Stromal cell of bone marrow (primary cell): ENCODE data around the gene TMEM233.
"Not testable (repeated sequence)": the region's sequence is repeated elsewhere in the genome, so short reads cannot be mapped to it uniquely, and the experiment has no call there.

Experiments
- DNase-seq: peaks from one replicate; pipeline ENCODE4 v3.0.0-alpha.2; 2012; ENCODE audit warnings: low read depth

TMEM233 gene

GRCh38 chr12:119658166-119658565, 64.6 kb downstream of the TMEM233 start:
- not testable (repeated sequence) for DNase-seq

- DNase-seq, result no peak
These were observed 65.8 kb downstream of the TMEM233 start for GRCh38 chr12:119659289-119659897.

- DNase-seq, result no peak
These were observed 66.5 kb downstream of the TMEM233 start for GRCh38 chr12:119660076-119660475.

GRCh38 chr12:119661882-119662281, 68.3 kb downstream of the TMEM233 start:
- DNase-seq, result no peak

DNA sequence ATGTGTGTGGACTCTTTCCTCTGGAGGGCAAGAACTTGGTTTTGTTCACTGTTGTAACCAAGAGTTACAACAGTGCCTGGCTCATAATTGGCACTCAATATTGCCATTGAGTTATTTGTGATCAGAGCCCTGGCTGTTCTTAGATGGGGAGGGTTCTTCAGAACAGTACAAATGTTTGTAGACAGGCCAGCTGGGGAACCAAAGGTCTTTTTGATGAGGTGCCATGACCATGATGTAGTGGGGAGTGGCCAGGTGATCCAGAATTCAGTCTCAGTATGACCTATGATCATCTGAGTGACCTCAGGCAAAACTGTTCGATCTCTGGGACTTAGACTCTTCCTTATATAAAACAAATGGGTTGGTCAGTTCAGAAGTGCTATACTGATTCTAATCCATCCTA, 71.1 kb downstream of the TMEM233 start:
- no peak for DNase-seq

DNA sequence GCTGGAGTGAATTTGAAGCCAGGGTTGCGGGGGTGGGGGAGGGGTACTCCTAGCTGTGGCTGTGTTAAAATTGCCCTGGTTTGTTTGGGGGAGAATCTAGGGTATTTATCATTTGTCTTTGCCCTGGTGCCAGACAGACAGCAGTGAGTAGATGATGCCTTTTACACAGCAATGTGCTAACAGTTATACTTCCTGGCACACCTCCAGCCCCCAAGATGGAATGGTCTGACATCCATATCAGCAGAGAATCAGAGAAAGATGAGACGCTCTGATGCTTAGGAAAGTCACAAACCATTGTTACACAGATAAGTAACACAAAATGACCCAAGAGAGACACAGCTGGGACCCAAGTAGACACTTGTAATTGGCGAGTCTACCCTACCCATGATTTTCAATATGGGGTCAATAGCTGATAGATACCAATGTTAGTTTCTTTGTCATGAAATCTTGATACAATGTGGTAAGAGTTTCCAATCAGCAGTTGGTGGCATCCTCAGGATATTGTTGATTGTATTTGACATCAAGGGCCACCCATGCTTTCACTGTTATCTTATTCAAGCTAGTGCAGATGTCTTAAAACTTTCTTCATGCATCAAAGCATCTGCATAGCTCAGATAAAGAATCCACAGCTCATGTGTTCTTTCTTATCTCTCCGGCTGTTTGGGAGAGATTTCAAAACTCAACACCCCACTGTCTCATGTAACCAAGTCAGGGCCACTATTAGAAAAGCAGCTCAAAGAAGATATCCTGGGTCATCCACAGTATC, 71.8 kb downstream of the TMEM233 start:
- DNase-seq, result no peak

DNA sequence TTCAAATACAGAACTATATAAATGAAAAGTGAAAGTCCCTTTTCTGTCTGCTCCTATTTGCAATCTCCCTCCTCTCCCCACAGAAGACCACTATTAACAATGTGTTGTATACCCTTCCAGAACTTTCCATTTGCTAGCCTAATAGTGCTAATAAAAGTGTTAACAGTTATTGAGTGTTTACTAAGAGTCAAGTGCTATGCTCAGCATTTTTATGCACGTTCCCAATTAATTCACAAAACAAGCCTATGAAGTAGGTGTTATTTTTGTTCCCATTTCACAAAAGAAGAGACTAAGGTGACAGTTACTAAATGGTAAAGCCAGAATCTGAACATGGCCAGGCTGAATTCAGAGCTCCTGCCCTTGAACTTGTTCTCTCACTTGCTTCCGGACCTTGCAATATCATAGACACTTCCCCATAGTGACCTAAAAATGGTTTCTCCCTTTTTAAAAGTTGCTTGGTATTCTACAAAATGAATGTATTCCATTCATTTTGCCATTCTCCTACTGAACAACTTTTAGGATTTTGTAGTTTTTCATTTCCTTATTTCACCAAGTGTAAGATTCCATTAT, 72.7 kb downstream of the TMEM233 start:
- no peak for DNase-seq

GRCh38 chr12:119666900-119667576, 73.5 kb downstream of the TMEM233 start:
- DNase-seq, result no peak

GRCh38 chr12:119667577-119668323, 74.2 kb downstream of the TMEM233 start, which contains the start of gene PRKAB1:
TSS of gene PRKAB1 (plus strand) at chr12:119668133. CDS start at chr12:119668245, 112 bp downstream.
- DNase-seq, result peak; percentile 94

- no peak for DNase-seq
These were observed 74.8 kb downstream of the TMEM233 start for GRCh38 chr12:119668324-119668841.

DNA sequence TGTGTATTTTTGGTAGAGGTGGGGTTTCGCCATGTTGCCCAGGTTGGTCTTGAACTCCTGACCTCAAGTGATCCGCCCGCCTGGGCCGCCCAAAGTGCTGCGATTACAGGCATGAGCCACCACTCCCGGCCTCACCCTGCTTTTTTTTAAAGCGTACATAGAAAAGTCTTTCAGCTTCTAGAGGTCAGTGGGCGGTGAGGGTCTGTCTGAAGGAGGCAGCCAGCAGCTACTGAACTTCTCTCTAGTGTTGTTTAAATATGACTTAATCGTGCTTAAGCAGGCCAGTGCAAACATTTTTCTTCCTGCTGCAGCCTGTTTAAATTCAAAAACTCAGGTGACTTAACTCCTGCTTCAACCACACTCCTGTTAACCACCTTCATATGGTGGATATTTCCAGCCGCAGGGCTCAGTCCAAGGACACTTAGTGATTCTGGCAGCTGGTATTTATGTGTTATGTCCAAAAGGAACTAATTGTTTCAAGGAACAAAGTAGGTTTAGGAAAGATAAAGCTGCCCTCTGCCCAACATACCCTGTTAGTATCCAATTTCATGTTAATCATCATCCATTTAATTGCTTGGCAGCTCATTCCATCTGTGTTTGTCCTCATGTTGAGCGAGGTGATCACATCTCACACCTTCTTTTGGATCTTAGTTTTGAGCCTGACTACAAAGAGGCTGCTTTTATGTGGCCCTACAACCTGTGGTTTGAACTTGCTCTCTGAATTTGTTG, 76.3 kb downstream of the TMEM233 start:
- DNase-seq, result no peak

DNA sequence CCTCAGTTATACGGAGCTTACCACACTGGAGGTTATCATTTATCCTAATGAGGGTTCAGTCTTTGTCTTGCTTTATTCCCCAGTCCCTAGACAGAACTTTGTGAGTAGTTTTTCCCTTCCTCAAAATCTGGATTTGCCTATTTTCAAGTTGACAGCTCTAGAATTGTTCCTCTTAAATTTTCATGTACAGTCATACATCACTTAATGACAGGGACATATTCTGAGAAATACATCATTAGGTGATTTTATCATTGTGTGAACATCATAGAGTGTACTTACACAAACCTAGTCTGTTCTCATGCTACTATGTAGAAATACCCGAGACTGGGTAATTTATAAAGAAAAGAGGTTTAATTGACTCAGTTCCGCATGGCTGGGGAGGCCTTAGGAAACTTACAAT, 77.5 kb downstream of the TMEM233 start:
- no peak for DNase-seq

GRCh38 chr12:119672194-119672593, 78.6 kb downstream of the TMEM233 start:
- DNase-seq, result no peak

DNA sequence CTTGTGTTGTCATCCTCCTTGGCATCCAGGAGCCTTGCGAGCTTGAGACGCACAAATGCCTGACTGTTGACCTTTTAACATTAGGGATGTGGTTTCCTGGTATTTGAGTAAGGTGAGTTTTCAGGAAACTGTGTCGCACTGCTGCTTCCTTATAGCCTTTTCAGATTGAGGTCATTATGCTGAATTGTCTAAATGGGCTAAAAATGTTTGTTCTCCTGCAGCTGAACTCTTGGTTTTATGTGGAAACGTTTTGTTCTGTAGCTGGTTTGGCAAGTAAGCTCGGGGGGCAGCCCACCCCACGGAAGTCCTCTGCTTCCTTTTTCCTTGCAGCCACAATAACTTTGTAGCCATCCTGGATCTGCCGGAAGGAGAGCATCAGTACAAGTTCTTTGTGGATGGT, 80.1 kb downstream of the TMEM233 start:
- DNase-seq, result no peak

GRCh38 chr12:119674560-119674959, 81.0 kb downstream of the TMEM233 start:
- no peak for DNase-seq

DNA sequence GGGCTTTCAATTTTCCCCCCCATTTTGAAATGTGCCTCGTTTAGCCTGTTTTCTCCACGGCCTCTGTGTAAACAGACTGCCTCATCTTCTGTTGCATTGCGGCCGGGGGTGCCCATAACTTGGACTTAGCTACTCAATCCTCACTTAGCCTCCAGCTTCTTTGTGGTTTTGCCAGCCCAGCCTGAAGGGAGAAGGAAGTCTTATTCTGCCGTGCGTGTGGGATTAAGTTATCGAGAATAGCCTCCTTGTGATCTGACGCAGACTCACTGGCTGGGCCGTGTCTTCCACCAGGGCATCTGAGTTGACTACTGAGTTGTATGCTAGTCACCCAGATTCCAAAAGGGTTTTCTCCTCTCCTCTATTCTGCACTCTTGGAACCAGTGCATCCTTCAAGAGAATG, 82.4 kb downstream of the TMEM233 start:
- DNase-seq, result no peak

DNA sequence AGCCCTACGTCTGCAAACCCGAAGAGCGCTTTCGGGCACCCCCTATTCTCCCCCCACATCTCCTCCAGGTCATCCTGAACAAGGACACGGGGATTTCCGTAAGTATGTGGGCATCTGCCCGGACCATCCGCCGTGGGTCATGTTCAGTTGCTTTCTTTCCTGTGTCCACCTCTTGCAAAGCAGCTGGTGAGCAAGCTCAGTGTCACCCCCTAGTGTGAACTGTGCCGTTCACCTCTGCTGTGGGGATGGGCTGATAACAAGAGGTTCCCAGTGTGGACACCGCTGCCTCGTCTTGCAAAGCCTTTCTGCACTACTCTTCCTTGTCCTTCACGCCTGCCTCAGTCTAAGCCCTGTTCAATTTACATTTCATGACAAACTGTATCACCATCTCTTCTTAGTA, 83.0 kb downstream of the TMEM233 start:
- DNase-seq, result no peak

DNA sequence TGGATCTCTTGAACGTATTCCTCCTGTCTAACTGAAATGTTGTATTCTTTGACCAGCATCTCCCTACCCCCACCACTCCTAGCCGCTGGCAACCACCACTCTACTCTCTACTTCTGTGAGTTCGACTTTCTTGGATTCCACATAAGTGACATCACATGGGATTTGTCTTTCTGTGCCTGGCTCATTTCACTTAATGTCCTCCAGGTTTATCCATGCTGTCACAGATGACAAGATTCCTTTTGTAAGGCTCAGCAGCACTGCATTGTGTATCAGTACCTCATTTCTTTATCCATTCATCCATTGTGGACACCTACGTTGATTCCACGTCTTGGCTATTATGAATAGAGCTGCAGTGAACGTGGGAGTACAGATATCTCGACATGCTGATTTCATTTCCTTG, 84.9 kb downstream of the TMEM233 start:
- no peak for DNase-seq

DNA sequence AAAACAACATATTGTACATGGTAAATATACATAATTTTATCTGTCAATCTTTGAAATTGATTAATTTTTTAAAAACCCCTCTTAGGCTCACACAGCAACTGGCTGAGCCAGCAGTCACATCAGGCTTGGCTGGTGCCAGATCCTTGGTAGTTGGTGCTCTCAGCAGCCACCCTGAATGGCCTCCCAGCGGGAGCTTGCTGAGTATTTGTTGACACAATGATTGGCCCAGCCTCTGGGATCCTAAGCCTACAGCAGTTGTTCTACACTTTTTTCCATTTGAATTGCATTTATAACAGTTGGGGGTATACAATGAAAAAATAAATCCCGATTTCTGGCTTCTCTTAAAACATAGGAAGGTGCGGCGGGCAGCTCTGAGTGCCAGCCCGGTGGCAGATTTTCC, 85.5 kb downstream of the TMEM233 start:
- no peak for DNase-seq

- DNase-seq, result no peak
These were observed 85.9 kb downstream of the TMEM233 start for GRCh38 chr12:119679490-119679889.

- no peak for DNase-seq
These were observed 87.5 kb downstream of the TMEM233 start for GRCh38 chr12:119681111-119681510.
